HG03442 (cell line): ENCODE data around the gene C20orf144.

Experiments
- ATAC-seq: cut with Tn5 transposase; IDR thresholded peaks from one replicate; pipeline ENCODE4 v1.9.1; 2021; ENCODE audit warnings: mild to moderate bottlenecking, moderate library complexity; ENCODE audit not compliant: unreplicated experiment

The C20orf144 gene

GRCh38 chr20:33664085-33664761 is 2.1 kb downstream of the C20orf144 start:
- no peak for ATAC-seq

- ATAC-seq: no peak
Measured at GRCh38 chr20:33664762-33665144, 2.6 kb downstream of the C20orf144 start.

- ATAC-seq: peak; percentile 61
Measured at GRCh38 chr20:33666293-33667244, 4.4 kb downstream of the C20orf144 start, which contains the start of gene ACTL10. ACTL10 (plus strand) TSS chr20:33666943; CDS start chr20:33667498, 555 bp downstream.

GRCh38 chr20:33667245-33667675 is 5.1 kb downstream of the C20orf144 start:
- ATAC-seq: peak; percentile 15

GRCh38 chr20:33667676-33668465 is 5.7 kb downstream of the C20orf144 start:
- peak; percentile 32 for ATAC-seq

GRCh38 chr20:33668466-33669155 is 6.5 kb downstream of the C20orf144 start:
- no peak for ATAC-seq

- no peak for ATAC-seq
Measured at GRCh38 chr20:33669224-33669623, 7.1 kb downstream of the C20orf144 start.

GRCh38 chr20:33669873-33670640 is 7.9 kb downstream of the C20orf144 start:
- no peak for ATAC-seq

- ATAC-seq: no peak
Measured at GRCh38 chr20:33670715-33671499, 8.8 kb downstream of the C20orf144 start.

GRCh38 chr20:33671573-33672288 is 9.6 kb downstream of the C20orf144 start:
- ATAC-seq: no peak

- ATAC-seq: no peak
Measured at GRCh38 chr20:33672426-33673113, 10.4 kb downstream of the C20orf144 start.

- no peak for ATAC-seq
Measured at GRCh38 chr20:33673114-33673409, 10.9 kb downstream of the C20orf144 start.

GRCh38 chr20:33673410-33674293 is 11.5 kb downstream of the C20orf144 start:
- ATAC-seq: no peak

- ATAC-seq: peak; percentile 57
Measured at GRCh38 chr20:33674294-33675135, 12.4 kb downstream of the C20orf144 start, which contains the start of gene NECAB3. NECAB3 (minus strand) TSS chr20:33674428; CDS start chr20:33674352, 76 bp downstream.

GRCh38 chr20:33675136-33675959 is 13.2 kb downstream of the C20orf144 start:
- ATAC-seq: no peak
